Measurements from ENCODE around the gene LRRC4B.

LRRC4B gene

DNA sequence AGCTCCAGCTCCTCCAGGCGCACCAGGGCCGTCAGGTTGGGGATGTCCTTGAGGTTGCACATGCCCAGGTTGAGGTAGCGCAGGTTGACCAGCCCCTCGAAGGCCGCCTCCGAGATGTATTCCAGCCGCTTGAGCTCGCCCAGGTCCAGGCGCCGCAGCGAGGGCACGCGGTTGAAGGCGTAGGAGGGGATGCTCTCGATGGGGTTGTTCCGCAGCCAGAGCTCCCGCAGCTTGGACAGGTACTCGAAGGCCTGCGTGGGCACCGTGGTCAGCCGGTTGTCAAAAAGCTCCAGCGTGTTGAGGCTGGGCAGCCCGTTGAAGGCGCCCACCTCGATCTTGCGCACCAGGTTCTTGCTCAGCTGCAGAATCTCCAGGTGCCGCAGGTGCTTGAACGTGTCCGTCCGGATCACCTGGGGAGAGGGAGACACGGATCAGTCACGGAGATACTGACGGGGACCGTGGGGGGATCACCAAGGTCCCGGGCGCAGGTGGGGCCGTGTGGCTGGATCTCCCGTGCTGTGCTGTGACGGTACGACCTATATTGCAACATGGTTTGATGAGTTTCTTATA, 49.1 kb downstream of the LRRC4B start:
- no peak for DNase-seq

DNA sequence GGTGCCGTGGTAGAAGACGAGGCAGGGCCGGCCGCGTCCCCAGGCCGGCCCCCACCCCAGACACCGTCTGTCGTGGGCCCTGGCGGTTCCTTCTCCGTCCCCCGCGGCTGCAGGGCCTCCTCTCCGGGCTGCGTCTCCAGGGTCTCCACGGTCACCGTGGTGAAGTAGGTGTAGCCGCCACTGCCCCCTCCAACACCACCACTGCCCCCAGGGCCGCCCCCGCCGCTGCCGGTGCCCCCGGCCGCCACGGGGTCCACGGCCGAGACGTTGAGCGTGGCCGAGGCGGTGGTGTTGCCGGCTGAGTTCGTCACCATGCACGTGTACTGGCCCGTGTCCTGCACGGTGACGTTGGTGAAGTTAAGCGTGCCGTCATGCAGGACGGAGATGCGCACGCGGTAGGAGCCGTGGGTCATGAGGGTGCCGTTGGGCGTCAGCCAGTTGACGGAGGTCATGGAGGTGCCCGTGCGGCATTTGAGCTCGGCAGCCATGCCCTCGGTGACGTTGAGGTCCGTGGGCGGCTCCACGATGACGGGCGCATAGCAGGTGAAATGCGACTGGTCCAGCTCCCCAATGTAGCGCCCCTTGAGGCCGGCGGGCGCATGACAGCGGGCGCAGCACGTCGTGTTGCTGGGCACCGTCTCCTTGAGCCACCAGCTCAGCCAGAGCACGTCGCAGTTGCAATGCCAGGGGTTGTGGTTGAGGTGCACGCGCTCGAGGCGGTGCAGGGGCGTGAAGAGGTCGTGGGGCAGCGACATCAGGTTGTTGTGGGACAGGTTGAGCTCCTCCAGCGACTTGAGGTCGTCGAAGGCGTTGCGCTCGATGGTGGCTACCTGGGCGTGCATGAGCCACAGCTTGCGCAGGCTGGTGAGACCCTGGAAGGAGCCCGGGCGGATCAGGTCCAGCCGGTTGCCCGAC, 49.9 kb downstream of the LRRC4B start:
- no peak for DNase-seq

DNA sequence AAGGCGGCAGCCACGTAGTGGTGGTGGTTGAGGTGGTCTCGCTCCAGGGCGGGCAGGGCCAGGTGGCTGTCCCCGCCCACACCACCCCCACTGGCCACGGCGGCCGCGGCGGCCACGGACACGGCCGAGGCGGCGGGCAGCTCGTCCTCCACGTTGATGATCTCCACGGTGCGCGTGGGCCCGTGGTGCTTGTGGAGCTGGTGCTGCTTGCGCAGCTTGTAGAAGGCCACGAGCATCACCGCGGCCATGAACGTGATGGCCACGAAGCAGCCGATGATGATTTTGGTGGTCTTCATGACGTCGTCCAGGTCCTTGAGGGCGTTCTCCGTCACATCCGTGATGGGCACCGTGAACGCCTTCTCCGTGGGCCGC, 50.5 kb downstream of the LRRC4B start:
- DNase-seq: no peak

DNA sequence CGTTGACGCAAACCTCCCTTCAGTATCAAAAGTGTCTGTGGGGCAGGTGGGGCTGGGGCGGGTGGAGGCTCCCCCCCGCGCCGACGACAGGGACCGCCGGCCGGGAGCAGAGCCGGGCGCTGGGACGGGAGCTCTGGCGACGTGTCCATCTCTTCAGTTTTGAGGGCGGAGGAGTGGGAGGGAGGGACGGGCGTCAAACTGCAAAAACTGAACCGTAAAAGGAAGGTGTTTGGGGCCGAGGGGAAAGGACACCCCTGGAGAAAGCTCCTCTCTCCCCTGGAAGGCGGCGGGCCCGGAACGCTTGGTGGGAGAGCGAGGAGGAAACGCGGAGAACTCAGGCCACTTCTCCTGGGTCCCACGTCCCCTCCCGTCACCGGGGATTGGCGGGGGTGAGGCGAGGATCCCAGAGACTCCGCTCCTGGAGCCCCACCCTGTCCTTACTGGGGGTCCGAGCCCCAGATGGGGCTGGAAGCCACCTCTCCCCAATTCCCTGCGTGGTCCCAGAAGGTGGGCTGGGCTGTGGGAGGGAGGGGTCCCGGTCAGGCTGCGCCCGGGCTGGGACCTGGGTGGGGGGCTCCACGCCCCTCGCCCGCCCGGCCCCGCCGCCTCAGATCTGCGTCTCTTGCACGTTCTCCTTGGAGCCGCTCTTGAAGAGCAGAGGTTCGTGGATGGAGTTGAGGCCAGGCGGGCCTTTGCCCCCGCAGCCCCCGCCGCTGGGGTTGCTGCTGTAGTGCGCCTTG, 51.1 kb downstream of the LRRC4B start:
- DNase-seq: no peak

DNA sequence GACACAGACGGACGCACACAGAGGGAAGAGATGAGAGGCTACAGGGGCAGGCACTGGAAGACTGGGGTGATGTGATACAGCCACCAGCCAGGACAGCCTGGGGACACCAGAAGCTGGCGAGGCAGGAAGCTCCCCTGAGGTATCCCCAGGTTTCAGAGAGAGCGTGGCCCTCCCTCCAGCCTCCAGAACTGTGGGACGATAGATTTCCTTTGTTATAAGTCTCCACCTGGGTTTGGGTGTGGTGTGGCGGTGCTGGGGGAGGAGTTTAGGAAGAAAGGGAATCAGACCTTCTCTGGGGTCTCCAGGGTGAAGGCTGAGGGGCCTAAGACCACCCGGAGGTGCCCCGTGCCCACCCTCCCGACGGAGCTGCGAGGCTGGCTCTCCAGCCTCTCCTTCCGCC, 51.8 kb downstream of the LRRC4B start:
- no peak for DNase-seq

DNA sequence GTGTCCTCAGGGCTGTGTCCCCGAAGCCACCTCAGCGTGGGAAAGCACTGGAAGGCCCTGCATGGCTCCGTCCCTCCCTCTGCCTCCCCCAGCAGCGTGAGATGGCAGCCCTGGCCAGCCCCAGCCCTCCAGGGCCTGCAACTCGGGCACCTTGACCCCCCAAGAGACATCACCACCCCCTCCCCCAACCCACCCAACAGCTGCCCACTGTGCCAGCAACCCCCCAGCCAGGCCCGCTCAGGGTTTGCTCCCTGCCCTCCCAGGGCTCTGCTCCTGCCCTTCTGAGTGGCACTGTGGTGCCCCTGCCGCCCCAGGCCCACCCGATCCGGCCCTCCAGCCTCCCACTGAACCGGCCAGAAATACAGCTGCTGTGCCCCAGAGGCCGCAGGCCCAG, 53.1 kb downstream of the LRRC4B start:
- no peak for DNase-seq

DNA sequence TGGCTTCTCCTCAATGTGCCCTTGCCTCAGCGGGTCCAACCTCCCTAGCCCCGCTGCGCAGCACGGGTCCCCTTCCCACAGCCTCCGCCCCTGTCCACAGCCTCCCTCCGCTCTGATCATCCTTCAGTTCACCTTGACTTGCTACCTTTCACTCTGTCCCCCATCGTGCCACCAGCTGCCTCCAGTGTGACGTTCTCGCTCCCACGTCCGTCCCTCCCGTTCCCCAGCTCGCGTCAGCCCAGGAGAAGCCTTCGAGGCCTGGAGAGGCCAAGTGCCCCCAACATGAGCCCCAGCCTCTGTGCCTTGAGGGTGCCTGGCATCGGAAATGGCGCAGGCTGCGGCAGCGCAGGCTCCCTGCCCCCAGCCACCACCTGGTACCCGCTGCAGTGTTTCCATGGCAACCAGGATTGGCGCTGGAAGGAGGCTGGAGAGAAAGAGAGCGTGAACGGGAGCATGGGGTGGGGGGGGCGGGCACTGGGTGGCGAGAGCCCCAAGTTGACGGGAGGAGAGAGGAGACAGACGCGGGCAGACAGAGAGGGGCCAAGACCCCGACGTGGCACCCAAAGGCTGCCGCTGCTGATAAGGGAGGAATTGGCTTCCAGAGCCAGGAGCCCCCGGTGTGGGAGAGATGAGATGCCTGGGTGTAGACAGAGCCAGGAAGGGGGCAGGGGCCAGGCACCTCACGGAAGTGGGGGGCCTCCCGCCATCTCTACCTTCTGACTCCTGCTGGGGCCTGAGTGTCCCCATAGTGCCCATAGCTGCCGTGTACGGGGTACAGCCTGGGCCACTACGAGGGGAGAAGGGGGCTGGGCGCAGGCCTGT, 53.7 kb downstream of the LRRC4B start:
- no peak for DNase-seq

DNA sequence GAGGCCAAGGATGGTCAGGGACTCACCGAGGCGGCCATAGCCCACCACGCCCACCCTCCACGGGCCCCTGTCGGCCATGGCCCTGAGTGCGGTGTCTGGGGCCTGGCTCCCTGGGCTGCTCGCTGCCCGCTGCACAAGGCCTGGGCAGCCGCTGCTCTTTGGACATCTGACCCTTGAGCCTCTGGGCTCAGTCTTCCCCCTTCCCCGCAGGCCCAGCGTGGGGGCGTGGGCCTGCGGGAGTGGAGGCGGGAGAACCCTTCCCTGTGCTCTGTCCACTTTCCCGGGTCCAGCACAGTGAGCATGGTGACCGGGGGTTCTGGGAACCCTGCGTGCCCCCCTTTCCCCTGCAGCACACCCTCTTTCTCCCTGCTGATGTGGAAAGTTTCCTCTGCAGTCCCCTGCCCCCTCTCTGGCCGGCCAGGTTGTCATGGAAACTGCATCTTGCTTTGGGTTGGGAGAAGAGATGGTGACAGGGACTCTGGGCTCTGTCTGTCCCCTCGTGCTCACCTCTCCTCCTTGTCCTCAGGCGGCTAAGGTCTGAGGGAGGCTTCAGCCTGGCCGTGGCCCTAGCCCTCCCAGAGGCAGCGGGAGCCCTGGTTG, 54.4 kb downstream of the LRRC4B start, which contains the start of gene ASPDH:
TSS of gene ASPDH (minus strand) at position 168 of the 600 bp plus-strand sequence. CDS start at position 78, 90 bp downstream.
- DNase-seq: no peak

DNA sequence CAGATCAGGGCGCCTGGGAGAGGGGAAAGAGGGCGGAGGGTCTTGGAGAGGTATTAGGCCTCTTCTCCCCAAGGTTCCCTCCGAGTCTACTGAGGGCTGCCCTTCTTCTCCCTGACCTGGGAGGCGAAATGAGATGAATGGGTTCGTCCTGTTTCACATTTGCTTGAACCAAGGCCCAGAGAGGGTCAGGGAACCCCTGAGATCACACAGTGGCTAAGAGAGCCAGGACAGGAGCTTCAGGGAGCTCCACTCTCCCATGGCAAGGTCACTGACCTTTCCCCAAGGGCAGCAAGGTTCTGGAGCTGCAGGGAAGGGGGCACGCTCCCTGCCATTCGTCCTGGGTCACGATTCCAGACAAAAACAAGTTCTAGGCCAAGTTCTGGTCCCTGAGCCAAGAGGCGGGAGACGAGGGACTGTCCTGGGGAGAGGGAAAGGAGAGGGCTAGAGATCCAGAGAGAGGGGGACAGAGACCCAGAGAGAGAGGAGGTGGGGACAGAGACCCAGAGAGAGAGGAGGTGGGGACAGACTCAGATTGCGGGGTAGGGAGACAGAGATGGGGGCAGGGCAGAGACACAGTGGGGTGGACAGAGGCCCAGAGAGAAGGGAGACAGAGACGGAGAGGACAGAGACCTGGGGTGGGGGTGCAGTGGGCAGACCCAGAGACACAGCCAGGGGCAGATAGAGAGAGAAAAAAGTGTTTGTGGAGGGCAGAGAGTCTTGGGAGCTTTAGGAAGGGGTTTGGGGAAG, 55.1 kb downstream of the LRRC4B start:
- DNase-seq: no peak

DNA sequence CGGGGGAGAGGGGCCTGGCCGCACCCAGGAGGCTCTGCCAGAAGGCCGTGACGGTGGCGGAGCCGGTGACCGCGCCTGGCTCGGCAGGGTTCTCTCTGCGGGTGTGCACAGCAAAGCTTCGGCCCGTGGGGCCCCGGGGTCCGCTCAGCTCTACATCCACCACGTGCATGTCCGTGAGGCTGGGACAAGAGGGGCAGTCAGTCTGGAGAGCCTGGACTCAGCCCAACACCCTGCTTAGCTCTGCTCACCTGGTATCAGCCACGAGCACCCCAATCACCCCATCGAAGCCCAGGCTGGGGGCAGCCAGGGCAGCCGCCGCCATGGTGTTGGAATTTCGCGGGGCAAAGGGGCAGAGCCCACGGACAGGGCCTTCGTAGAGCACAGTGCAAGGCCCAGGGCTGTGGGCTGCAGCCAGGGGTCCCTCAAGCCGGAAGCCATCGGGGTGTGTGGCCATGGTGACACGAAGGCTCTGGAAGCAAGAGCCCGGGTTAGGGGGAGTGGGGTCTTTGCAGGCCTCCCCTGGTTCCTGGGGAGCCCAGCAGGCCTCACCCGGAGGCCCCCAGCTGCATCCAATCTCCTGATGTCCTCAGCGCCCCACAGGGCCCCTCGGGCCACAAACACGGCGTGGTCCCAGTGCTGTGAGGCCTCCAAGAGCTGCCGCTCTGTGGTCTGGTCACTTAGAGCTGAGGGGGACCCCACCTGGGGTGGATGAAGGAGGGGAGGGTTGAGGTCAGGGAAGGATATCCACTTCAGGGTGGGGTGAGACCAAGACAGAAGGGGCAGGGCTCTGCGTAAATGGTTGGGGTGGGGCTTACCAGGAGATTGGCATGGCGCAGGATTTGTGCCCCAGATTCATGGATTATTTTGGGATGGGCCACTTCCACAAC, 55.9 kb downstream of the LRRC4B start:
- no peak for DNase-seq

DNA sequence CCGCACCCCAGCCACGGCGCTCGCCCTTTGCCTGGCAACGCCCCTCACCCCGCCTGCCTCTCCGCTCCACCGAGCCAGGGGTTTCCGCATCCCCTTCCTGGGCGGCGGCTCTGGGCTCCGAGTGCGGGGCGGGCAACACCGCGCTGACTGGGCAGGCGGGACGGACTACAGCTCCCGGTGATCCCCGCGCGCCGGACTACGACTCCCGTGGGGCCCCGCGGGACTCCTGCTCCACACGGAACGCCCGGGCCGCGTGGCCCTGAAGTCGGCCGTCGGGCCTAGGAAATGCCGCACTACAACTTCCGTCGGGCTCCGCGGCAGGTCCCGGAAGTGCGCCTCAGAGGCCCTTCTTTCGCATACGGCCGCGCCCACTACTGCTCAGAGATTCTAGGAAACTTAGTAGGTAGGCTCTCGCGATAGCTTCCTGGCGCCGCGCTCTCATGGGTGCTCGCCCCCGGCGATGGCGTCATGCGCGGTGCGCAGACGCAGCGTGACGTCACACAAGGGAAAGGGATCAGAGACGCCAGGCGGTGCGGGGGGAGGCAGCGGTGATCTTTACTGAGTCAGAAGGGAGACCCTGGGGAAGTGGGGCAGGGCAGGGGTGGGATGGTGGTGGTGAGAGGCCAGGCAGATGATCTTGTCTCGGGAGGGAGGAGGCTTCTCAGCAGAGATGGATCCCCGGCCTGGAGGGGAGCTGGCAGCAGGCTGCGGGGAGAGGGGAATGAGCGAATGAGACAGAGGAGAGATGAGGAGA, 57.0 kb downstream of the LRRC4B start, which contains the start of gene JOSD2:
TSS of gene JOSD2 (minus strand) at position 123 of the 754 bp plus-strand sequence. CDS start 760 bp downstream, outside the sequence.
- peak; percentile 95 for DNase-seq

DNA sequence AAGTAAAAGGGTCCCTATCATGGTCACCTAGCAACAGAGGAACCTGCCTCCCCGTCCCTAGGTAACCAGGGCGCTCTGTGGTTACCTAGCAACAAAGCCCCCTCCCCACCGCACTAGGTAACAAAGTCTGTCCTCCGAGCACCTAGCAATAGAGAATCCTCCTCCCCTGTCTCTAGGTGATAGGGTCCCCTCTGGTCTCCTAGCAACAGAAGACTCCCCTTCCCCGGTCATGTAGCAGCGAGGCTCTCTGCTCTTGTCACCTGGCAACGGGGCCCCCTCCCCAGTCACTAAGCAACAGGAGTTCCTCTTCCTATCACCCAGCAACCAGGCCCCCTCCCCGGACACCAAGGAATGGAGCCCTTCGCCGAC, 57.6 kb downstream of the LRRC4B start:
- no peak for DNase-seq

DNA sequence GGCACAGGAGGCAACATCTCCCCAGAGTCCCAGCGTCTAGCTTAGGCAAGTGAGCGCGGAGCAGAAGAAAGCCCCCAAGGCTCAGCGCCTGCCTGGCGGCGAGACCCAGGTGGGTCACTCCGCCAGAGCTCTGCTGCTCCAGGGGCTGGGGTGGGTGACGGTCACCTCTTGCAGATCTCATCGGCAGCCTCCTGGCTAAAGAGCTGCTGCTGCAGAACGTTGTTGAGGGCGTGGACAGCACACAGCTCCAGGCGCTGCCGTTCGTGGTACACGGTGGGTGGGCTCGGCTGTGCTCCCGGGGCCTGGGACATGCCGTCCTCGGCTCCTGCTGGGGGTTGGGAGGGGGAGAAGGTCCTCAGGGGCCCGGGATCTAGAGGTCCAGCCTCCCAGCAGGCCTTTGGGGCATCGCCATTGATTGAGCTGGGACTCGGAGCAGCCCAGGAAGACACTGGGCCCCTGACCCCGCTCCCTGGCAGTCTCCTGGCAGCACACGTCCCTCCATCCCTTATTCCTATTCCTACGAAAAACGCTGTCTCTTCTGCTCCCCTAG, 58.0 kb downstream of the LRRC4B start:
- no peak for DNase-seq

DNA sequence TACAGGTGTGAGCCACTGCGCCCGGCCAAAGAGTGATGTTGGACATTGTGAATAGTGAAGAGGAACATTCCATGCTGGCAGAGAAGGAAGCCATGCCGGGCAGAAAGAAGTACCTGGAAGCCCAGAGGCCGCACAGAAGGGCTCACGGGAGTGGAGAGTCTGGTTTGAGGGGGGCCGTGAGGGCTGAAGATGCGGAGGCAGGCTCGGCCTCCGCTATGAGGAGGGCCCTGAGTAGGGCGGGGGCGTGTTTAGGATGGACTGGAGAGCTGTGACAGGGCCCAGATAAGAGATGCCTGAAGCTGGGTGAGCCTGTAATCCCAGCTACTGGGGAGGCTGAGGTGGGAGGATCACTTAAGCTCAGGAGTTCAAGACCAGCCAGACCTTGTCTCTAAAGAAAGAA, 58.9 kb downstream of the LRRC4B start:
- DNase-seq: no peak

DNA sequence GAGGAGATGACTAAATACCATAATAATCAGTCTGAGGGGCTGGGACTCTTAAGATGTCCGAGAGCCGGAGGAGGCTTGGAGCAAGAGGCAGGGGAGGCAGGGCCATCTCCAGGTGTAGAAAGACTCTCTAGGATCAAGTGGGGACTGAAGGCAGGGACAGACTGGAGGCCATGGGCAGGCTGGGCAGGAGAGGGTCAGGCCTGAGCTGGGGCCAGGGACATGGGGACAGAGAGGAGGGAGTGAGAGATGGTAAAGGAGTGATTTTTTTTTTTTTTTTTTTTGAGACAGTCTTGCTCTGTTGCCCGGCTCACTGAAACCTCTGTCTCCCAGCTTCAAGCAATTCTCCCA, 59.4 kb downstream of the LRRC4B start:
- DNase-seq: no peak

DNA sequence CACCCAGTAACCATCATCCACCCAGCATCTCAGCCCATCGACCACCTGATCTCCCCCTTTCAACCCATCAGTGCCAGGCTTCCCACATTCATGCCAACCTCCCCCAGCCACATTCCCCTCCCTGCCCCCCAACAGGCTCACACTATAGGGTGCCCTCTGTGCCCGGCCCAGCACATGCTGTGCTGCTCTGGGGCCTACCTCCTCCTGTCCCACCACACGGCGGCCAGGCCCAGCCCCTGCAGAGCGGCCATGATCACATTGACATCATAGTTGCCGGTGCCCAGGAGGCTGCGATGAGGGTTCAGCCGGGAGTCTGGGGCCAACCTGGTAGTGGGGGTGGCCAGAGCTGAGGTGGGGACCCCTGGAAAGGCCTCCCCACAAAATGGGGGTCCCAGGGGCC, 60.9 kb downstream of the LRRC4B start:
- no peak for DNase-seq

DNA sequence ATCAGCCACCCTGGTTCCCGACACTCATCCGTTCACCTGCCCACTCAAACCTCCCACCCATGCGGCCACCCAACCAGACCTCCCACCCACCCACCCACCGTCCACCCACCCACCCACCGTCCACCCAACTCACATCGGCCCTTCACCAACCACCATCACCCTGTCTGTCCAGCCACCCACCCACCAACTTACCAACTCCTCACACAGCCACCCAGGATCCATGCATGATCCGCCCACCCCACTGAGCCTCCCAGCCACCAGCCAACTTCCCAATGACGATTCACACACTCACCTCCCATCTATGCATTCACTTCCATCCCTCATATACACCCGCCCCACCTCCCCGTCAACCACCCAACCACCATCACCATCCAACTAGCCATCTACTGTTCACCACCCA, 61.5 kb downstream of the LRRC4B start:
- DNase-seq: no peak

DNA sequence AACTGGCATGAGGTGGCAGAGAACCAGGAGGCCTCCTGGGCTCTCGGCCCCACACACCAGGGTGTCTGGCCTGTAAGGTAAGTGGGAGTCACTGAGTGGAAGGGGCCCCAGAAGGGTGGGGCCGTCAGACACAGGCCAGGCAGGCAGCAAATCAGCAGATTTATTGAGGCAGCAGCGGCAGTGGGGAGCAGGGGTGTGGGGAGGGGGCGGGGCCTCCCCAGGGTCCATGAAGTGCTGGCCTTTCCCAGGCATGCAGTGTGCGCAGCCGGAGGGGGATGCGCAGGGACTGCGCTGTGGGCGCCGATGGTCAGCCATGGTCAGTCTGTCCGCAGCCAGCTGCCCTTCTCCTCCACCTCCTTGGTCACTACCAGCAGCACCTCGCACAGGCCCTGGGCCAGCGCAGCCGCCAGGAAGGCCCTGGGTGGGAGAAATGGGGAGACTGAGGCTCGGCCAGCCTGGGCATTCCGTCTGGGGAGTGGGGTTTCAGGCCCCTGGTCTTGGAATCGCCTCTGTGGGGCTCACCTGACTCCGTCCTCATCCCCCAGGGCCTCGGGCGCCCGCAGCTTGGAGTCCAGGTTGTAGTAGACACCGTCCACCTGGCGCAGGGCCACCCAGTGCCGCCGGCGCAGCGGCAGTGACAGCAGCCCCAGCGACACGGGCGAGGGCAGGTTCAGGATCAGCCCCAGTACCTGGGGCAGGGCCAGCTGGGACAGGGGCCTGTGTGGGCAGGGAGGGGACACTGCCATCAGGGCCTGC, 62.2 kb downstream of the LRRC4B start:
- DNase-seq: no peak

Data from effector CD4-positive, alpha-beta T cell (primary cell).